Upper lobe of left lung (tissue), 6 donors: ENCODE measurements around the gene ROCK2. TPM values are rescaled to one million over a fixed set of nuclear protein-coding genes. Genes with fewer than 3 reads are reported as not detected.

Experiments
- ATAC-seq, 2 donors: fragments of 200-7000 bp; cut with Tn5 transposase; one replicate each; pipeline ENCODE4 v1.9.1; 2022; ENCODE audit warnings: mild to moderate bottlenecking in 2 of 2, moderate library complexity in 2 of 2; ENCODE audit not compliant: low FRiP score in 2 of 2
- DNase-seq, 2 donors: peaks; one replicate each; pipeline ENCODE4 v3.0.0-alpha.2; 2019 to 2020
- H3K27ac ChIP-seq, 4 donors: fragments of 200-600 bp; sonication (generic); one replicate each; pipeline ENCODE4 v1.5.1; 2016 to 2019
- H3K27me3 ChIP-seq, 4 donors: fragments of 200-600 bp; sonication (generic); one replicate each; pipeline ENCODE4 v1.5.1; 2017 to 2019
- H3K36me3 ChIP-seq, 4 donors: fragments of 200-600 bp; sonication (generic); one replicate each; pipeline ENCODE4 v1.5.1; 2016 to 2019
- H3K4me1 ChIP-seq, 4 donors: fragments of 200-600 bp; sonication (generic); one replicate each; pipeline ENCODE4 v1.5.1; 2018 to 2019
- H3K4me3 ChIP-seq, 4 donors: fragments of 200-600 bp; sonication (generic); one replicate each; pipeline ENCODE4 v1.5.1; 2017 to 2019; ENCODE audit warnings: mild to moderate bottlenecking in 2 of 4, moderate library complexity in 1 of 4
- H3K9me3 ChIP-seq, 4 donors: fragments of 200-600 bp; sonication (generic); one replicate each; pipeline ENCODE4 v1.5.1; 2018 to 2019
- CTCF ChIP-seq, 6 experiments: fragments of 450-650 bp in 4 of 6; fragments of 200-600 bp in 2 of 6; sonication (generic) in 2 of 6; IDR thresholded peaks; one replicate each; pipeline ENCODE4 v1.5.1; 2016 to 2019; ENCODE audit warnings: antibody characterized with exemption in 6 of 6
- EP300 ChIP-seq, 4 donors: sonication (generic); formaldehyde crosslinking; IDR thresholded peaks; one replicate each; pipeline ENCODE4 v1.5.1; 2017; ENCODE audit warnings: antibody characterized with exemption in 4 of 4, control low read depth in 2 of 4
- POLR2A ChIP-seq, 4 donors: fragments of 450-650 bp; IDR thresholded peaks; one replicate each; pipeline ENCODE4 v1.5.1; 2016 to 2017; ENCODE audit warnings: antibody characterized with exemption in 4 of 4, mild to moderate bottlenecking in 2 of 4
- POLR2AphosphoS5 ChIP-seq, 2 donors: sonication (generic); formaldehyde crosslinking; IDR thresholded peaks; one replicate each; pipeline ENCODE4 v1.5.1; 2017; ENCODE audit warnings: antibody characterized with exemption in 2 of 2
- WGBS, 2 donors: methylation state at CpG; one replicate each; pipeline ENCODE4 v1.1.5; 2017 to 2018; 5-methylcytosine and 5-hydroxymethylcytosine counted together
- total RNA-seq, 6 donors: library from RNA; depleted of rRNA in 4 of 6; stranded (reverse); fragments of >200 nt in 4 of 6; gene quantifications; one replicate each; pipeline versions ENCODE4 v1.1.0 to v1.2.1, GENCODE V29; 2016 to 2021
- donor health status: DM: no; HTN: no; CAD: no; lungs with moderate emphysema.
- donor health status: DM: no; HTN: yes; CAD: no; lungs with severe emphysema.

The ROCK2 gene
- total RNA-seq, 6 donors from 2014 or later: 37.6 to 99.7 (median 56.2) TPM

GRCh38 chr2:11311543-11311942 is 32.9 kb downstream of the ROCK2 start:
- no peak for DNase-seq
- WGBS, 2 donors: 81 to 89% methylated on average over 7 of the region's 7 CpGs
- Histone ChIP-seq H3K4me1 (peaks cover 10 to 31% (median 15%) of the 10 kb centered on the region in 4 donors), H3K9me3 (no peaks in the 10 kb centered on the region), H3K27me3 (no peaks in the 10 kb centered on the region), H3K36me3 (no peaks in the 10 kb centered on the region), H3K4me3 (no peak overlapping the region), H3K27ac (no peak overlapping the region)
- no peak for ATAC-seq
- TF ChIP-seq POLR2AphosphoS5 (IDR thresholded peaks at IDR 0.05) (no peak), EP300 (IDR thresholded peaks at IDR 0.05) (no peak), POLR2A (IDR thresholded peaks at IDR 0.05) (no peak), CTCF (IDR thresholded peaks at IDR 0.05) (no peak)

- no peak for DNase-seq
- H3K9me3 ChIP-seq: no peaks in the 10 kb centered on the region
- no peak overlapping the region for H3K4me3 ChIP-seq
- no peaks in the 10 kb centered on the region for H3K27me3 ChIP-seq
- ATAC-seq: no peak
- H3K36me3 ChIP-seq: no peaks in the 10 kb centered on the region
- H3K4me1 ChIP-seq: peaks cover 4 to 25% (median 18%) of the 10 kb centered on the region in 4 donors
- no peak overlapping the region for H3K27ac ChIP-seq
- TF ChIP-seq POLR2AphosphoS5 (IDR thresholded peaks at IDR 0.05) (peak in 1 of 2 donors; percentile 17), POLR2A (IDR thresholded peaks at IDR 0.05) (no peak), EP300 (IDR thresholded peaks at IDR 0.05) (no peak), CTCF (IDR thresholded peaks at IDR 0.05) (no peak)
- 33 to 68% methylated on average over 5 of the region's 5 CpGs for WGBS, 2 donors
Observed at GRCh38 chr2:11310212-11310611, 34.2 kb downstream of the ROCK2 start.

GRCh38 chr2:11309706-11310105 is 34.7 kb downstream of the ROCK2 start:
- Histone ChIP-seq H3K27me3 (no peaks in the 10 kb centered on the region), H3K27ac (no peak overlapping the region), H3K36me3 (no peaks in the 10 kb centered on the region), H3K9me3 (no peaks in the 10 kb centered on the region), H3K4me1 (peaks cover 3 to 27% (median 18%) of the 10 kb centered on the region in 4 donors), H3K4me3 (no peak overlapping the region)
- 76 to 94% methylated on average over 5 of the region's 5 CpGs for WGBS, 2 donors
- ATAC-seq: no peak
- TF ChIP-seq EP300 (IDR thresholded peaks at IDR 0.05) (no peak), POLR2A (IDR thresholded peaks at IDR 0.05) (no peak), POLR2AphosphoS5 (IDR thresholded peaks at IDR 0.05) (no peak), CTCF (IDR thresholded peaks at IDR 0.05) (no peak)
- no peak for DNase-seq

- ATAC-seq: no peak
- WGBS, 2 donors: 93 to 94% methylated on average over 18 of the region's 18 CpGs
- Histone ChIP-seq H3K4me1 (peaks cover 5 to 33% (median 18%) of the 10 kb centered on the region in 4 donors), H3K36me3 (no peaks in the 10 kb centered on the region), H3K9me3 (no peaks in the 10 kb centered on the region), H3K27me3 (no peaks in the 10 kb centered on the region), H3K27ac (no peak overlapping the region), H3K4me3 (no peak overlapping the region)
- TF ChIP-seq EP300 (IDR thresholded peaks at IDR 0.05): no peak
- TF ChIP-seq POLR2AphosphoS5 (IDR thresholded peaks at IDR 0.05): no peak
- no peak for TF ChIP-seq POLR2A (IDR thresholded peaks at IDR 0.05)
- TF ChIP-seq CTCF (IDR thresholded peaks at IDR 0.05): no peak
- peak in 1 of 2 donors; percentile 63 for DNase-seq
Observed at GRCh38 chr2:11307764-11308415, 36.5 kb downstream of the ROCK2 start.

GRCh38 chr2:11305958-11306357 is 38.5 kb downstream of the ROCK2 start:
- H3K4me1 ChIP-seq: peaks cover 5 to 33% (median 16%) of the 10 kb centered on the region in 4 donors
- no peak for DNase-seq
- peak in 1 of 2 donors; percentile 85 for ATAC-seq
- H3K36me3 ChIP-seq: no peaks in the 10 kb centered on the region
- no peak overlapping the region for H3K4me3 ChIP-seq
- no peak overlapping the region for H3K27ac ChIP-seq
- no peaks in the 10 kb centered on the region for H3K9me3 ChIP-seq
- H3K27me3 ChIP-seq: no peaks in the 10 kb centered on the region
- 61 to 84% methylated on average over 1 of the region's 1 CpG for WGBS, 2 donors
- no peak for TF ChIP-seq EP300 (IDR thresholded peaks at IDR 0.05)
- no peak for TF ChIP-seq POLR2AphosphoS5 (IDR thresholded peaks at IDR 0.05)
- TF ChIP-seq POLR2A (IDR thresholded peaks at IDR 0.05): no peak
